HG03342 (cell line): ENCODE results near the gene MFSD12.

Source experiments
- ATAC-seq: cut with Tn5 transposase; IDR thresholded peaks from one replicate; pipeline ENCODE4 v1.9.1; 2021; ENCODE audit warnings: mild to moderate bottlenecking, moderate library complexity; ENCODE audit not compliant: unreplicated experiment

MFSD12 gene

GRCh38 chr19:3526507-3527237, 30.7 kb downstream of the MFSD12 start:
- no peak for ATAC-seq

- no peak for ATAC-seq
These were observed 32.4 kb downstream of the MFSD12 start for GRCh38 chr19:3524904-3525451.

- no peak for ATAC-seq
These were observed 33.1 kb downstream of the MFSD12 start for GRCh38 chr19:3524078-3524842.

- no peak for ATAC-seq
These were observed 33.9 kb downstream of the MFSD12 start for GRCh38 chr19:3523361-3524077.

- no peak for ATAC-seq
These were observed 34.7 kb downstream of the MFSD12 start for GRCh38 chr19:3522421-3523360.

GRCh38 chr19:3521104-3521445, 36.3 kb downstream of the MFSD12 start:
- ATAC-seq, result no peak

- ATAC-seq, result no peak
These were observed 37.0 kb downstream of the MFSD12 start for GRCh38 chr19:3520166-3521103.

- ATAC-seq, result no peak
These were observed 38.3 kb downstream of the MFSD12 start for GRCh38 chr19:3519126-3519525.

- no peak for ATAC-seq
These were observed 38.7 kb downstream of the MFSD12 start for GRCh38 chr19:3518659-3519058.

GRCh38 chr19:3518255-3518654, 39.1 kb downstream of the MFSD12 start:
- ATAC-seq, result no peak

GRCh38 chr19:3517638-3518037, 39.7 kb downstream of the MFSD12 start:
- ATAC-seq, result no peak

- no peak for ATAC-seq
These were observed 40.6 kb downstream of the MFSD12 start for GRCh38 chr19:3516675-3517207.

- no peak for ATAC-seq
These were observed 41.4 kb downstream of the MFSD12 start for GRCh38 chr19:3515891-3516422.

GRCh38 chr19:3514930-3515329, 42.5 kb downstream of the MFSD12 start:
- no peak for ATAC-seq

- no peak for ATAC-seq
These were observed 43.9 kb downstream of the MFSD12 start for GRCh38 chr19:3513229-3514140.

GRCh38 chr19:3512562-3513228, 44.7 kb downstream of the MFSD12 start:
- no peak for ATAC-seq
